Measurements from ENCODE around the gene NUDT14. TPM values are rescaled to one million over a fixed set of nuclear protein-coding genes. Genes with fewer than 3 reads are reported as not detected.

The NUDT14 gene
- total RNA-seq, result 1 to 10 TPM; 5.2 to 7.0 (median 5.7) TPM

- H3K4me3 Mint-ChIP-seq, result peak within 1 kb of the TSS; percentile 74
- H3K27me3 Mint-ChIP-seq (ENCODE audit: low read depth), result no peaks in the 10 kb centered on the region
- H3K36me3 Mint-ChIP-seq (ENCODE audit: insufficient read depth), result no peaks in the 10 kb centered on the region
- H3K9me3 Mint-ChIP-seq, result no peaks in the 10 kb centered on the region
- ATAC-seq, result peak; percentile 86 to 89
- peaks cover 20% of the 10 kb centered on the region for H3K4me1 Mint-ChIP-seq (ENCODE audit: low read depth)
- DNase-seq, result peak; percentile 86
These were observed at the start of gene NUDT14 for GRCh38 chr14:105180592-105181548. Gene NUDT14 (minus strand): TSS chr14:105181312. CDS start chr14:105181209, 103 bp downstream.

GRCh38 chr14:105229099-105229655 is 48.1 kb upstream of the NUDT14 start:
- ATAC-seq, result no peak
- no peak for DNase-seq
- Mint-ChIP-seq H3K27me3 (ENCODE audit: low read depth) (no peaks in the 10 kb centered on the region), H3K36me3 (ENCODE audit: insufficient read depth) (peaks cover 4% of the 10 kb centered on the region), H3K9me3 (no peaks in the 10 kb centered on the region), H3K4me1 (ENCODE audit: low read depth) (no peaks in the 10 kb centered on the region), H3K4me3 (no peak overlapping the region)

GRCh38 chr14:105228562-105228961 is 47.5 kb upstream of the NUDT14 start:
- Mint-ChIP-seq H3K36me3 (ENCODE audit: insufficient read depth) (peaks cover 6% of the 10 kb centered on the region), H3K27me3 (ENCODE audit: low read depth) (no peaks in the 10 kb centered on the region)

GRCh38 chr14:105227346-105227745 is 46.2 kb upstream of the NUDT14 start:
- no peak for DNase-seq
- H3K27me3 Mint-ChIP-seq (ENCODE audit: low read depth), result no peaks in the 10 kb centered on the region

More at GRCh38 chr14:105228562-105228961, 47.5 kb upstream of the NUDT14 start:
- no peaks in the 10 kb centered on the region for H3K4me1 Mint-ChIP-seq (ENCODE audit: low read depth)
- no peak overlapping the region for H3K4me3 Mint-ChIP-seq
- H3K9me3 Mint-ChIP-seq, result no peaks in the 10 kb centered on the region
- ATAC-seq (no peak), DNase-seq (no peak)

GRCh38 chr14:105226198-105226597 is 45.1 kb upstream of the NUDT14 start:
- ATAC-seq, result no peak
- Mint-ChIP-seq H3K9me3 (no peaks in the 10 kb centered on the region), H3K4me1 (ENCODE audit: low read depth) (no peaks in the 10 kb centered on the region), H3K27me3 (ENCODE audit: low read depth) (no peaks in the 10 kb centered on the region), H3K36me3 (ENCODE audit: insufficient read depth) (peaks cover 21% of the 10 kb centered on the region), H3K4me3 (no peak overlapping the region)
- no peak for DNase-seq

More at GRCh38 chr14:105227346-105227745, 46.2 kb upstream of the NUDT14 start:
- H3K9me3 Mint-ChIP-seq, result no peaks in the 10 kb centered on the region
- peaks cover 14% of the 10 kb centered on the region for H3K36me3 Mint-ChIP-seq (ENCODE audit: insufficient read depth)
- H3K4me3 Mint-ChIP-seq, result no peak overlapping the region
- no peak for ATAC-seq
- no peaks in the 10 kb centered on the region for H3K4me1 Mint-ChIP-seq (ENCODE audit: low read depth)

- Mint-ChIP-seq H3K4me3 (no peak overlapping the region), H3K9me3 (no peaks in the 10 kb centered on the region), H3K36me3 (ENCODE audit: insufficient read depth) (peaks cover 28% of the 10 kb centered on the region), H3K4me1 (ENCODE audit: low read depth) (no peaks in the 10 kb centered on the region), H3K27me3 (ENCODE audit: low read depth) (no peaks in the 10 kb centered on the region)
- ATAC-seq, result no peak
- no peak for DNase-seq
These were observed 43.9 kb upstream of the NUDT14 start for GRCh38 chr14:105224845-105225570.

GRCh38 chr14:105223770-105224544 is 42.8 kb upstream of the NUDT14 start:
- ATAC-seq, result no peak
- H3K36me3 Mint-ChIP-seq (ENCODE audit: insufficient read depth), result peaks cover 34% of the 10 kb centered on the region
- no peaks in the 10 kb centered on the region for H3K9me3 Mint-ChIP-seq
- no peaks in the 10 kb centered on the region for H3K27me3 Mint-ChIP-seq (ENCODE audit: low read depth)
- H3K4me3 Mint-ChIP-seq, result no peak overlapping the region
- H3K4me1 Mint-ChIP-seq (ENCODE audit: low read depth), result no peaks in the 10 kb centered on the region
- DNase-seq, result no peak

- Mint-ChIP-seq H3K4me3 (no peak overlapping the region), H3K9me3 (no peaks in the 10 kb centered on the region), H3K27me3 (ENCODE audit: low read depth) (no peaks in the 10 kb centered on the region), H3K36me3 (ENCODE audit: insufficient read depth) (peaks cover 37% of the 10 kb centered on the region), H3K4me1 (ENCODE audit: low read depth) (no peaks in the 10 kb centered on the region)
- no peak for ATAC-seq
- DNase-seq, result no peak
These were observed 42.1 kb upstream of the NUDT14 start for GRCh38 chr14:105223260-105223659.

GRCh38 chr14:105221598-105222178 is 40.6 kb upstream of the NUDT14 start:
- Mint-ChIP-seq H3K4me3 (no peak overlapping the region), H3K27me3 (ENCODE audit: low read depth) (no peaks in the 10 kb centered on the region), H3K36me3 (ENCODE audit: insufficient read depth) (peaks cover 37% of the 10 kb centered on the region), H3K4me1 (ENCODE audit: low read depth) (no peaks in the 10 kb centered on the region), H3K9me3 (no peaks in the 10 kb centered on the region)
- DNase-seq (no peak), ATAC-seq (no peak)

GRCh38 chr14:105220699-105221597 is 39.8 kb upstream of the NUDT14 start:
- Mint-ChIP-seq H3K36me3 (ENCODE audit: insufficient read depth) (peaks cover 39% of the 10 kb centered on the region), H3K4me1 (ENCODE audit: low read depth) (no peaks in the 10 kb centered on the region), H3K4me3 (no peak overlapping the region), H3K27me3 (ENCODE audit: low read depth) (no peaks in the 10 kb centered on the region), H3K9me3 (no peaks in the 10 kb centered on the region)
- DNase-seq (no peak), ATAC-seq (no peak)

GRCh38 chr14:105219753-105220152 is 38.6 kb upstream of the NUDT14 start:
- no peaks in the 10 kb centered on the region for H3K9me3 Mint-ChIP-seq
- ATAC-seq, result no peak
- H3K36me3 Mint-ChIP-seq (ENCODE audit: insufficient read depth), result peaks cover 41% of the 10 kb centered on the region
- H3K4me3 Mint-ChIP-seq, result no peak overlapping the region
- H3K27me3 Mint-ChIP-seq (ENCODE audit: low read depth), result no peaks in the 10 kb centered on the region
- DNase-seq, result no peak
- H3K4me1 Mint-ChIP-seq (ENCODE audit: low read depth), result no peaks in the 10 kb centered on the region

- no peak overlapping the region for H3K4me3 Mint-ChIP-seq
- peaks cover 41% of the 10 kb centered on the region for H3K36me3 Mint-ChIP-seq (ENCODE audit: insufficient read depth)
- ATAC-seq, result no peak
- H3K4me1 Mint-ChIP-seq (ENCODE audit: low read depth), result no peaks in the 10 kb centered on the region
- no peaks in the 10 kb centered on the region for H3K9me3 Mint-ChIP-seq
- no peaks in the 10 kb centered on the region for H3K27me3 Mint-ChIP-seq (ENCODE audit: low read depth)
- DNase-seq, result no peak
These were observed 38.0 kb upstream of the NUDT14 start for GRCh38 chr14:105219043-105219612.

Measured in activated T-cell treated with anti-CD3 and anti-CD28 coated beads, Interleukin-2, amount 50 U/mL, for 4 hours (primary cell).